Colonic mucosa (tissue), 4 donors: ENCODE measurements around the gene ZNF407. TPM values are rescaled to one million over a fixed set of nuclear protein-coding genes. Genes with fewer than 3 reads are reported as not detected.

Experiments
- DNase-seq: peaks from one replicate; pipeline ENCODE4 v3.0.0-alpha.2; 2020
- H3K27ac ChIP-seq: fragments of 200-600 bp; one replicate; pipeline ENCODE4 v1.8.0; 2021
- H3K27me3 ChIP-seq: fragments of 200-600 bp; one replicate; pipeline ENCODE4 v1.8.0; 2021
- H3K36me3 ChIP-seq: fragments of 200-600 bp; one replicate; pipeline ENCODE4 v1.8.0; 2021
- H3K4me1 ChIP-seq: fragments of 200-600 bp; one replicate; pipeline ENCODE4 v1.8.0; 2021; ENCODE audit warnings: mild to moderate bottlenecking
- H3K4me3 ChIP-seq: fragments of 200-600 bp; one replicate; pipeline ENCODE4 v1.8.0; 2021
- H3K9ac ChIP-seq, 2 donors: one replicate each; pipeline ENCODE4 v1.7.0; 2013; ENCODE audit warnings: control low read depth in 2 of 2, low read depth in 2 of 2, low read length in 2 of 2
- H3K9me3 ChIP-seq: fragments of 200-600 bp; one replicate; pipeline ENCODE4 v1.8.0; 2021
- intact Hi-C: fragments of 100-400 bp; cut with DNase I; formaldehyde crosslinking; loops from one replicate; pipeline ENCODE4 v1.14.1; 2022
- total RNA-seq, 2 donors: library from RNA; stranded (reverse); fragmentation: NEBNext Ultra II Directional in 1 of 2; extraction: Animal tissue kit (Norgen Biotek cat#: 25700) in 1 of 2; gene quantifications; one replicate each; pipeline ENCODE4 v1.2.1, GENCODE V29; 2021
- TF ChIP-seq, protein P1 (sequence below): fragments of 200-600 bp; IDR thresholded peaks from one replicate; pipeline ENCODE4 v1.8.0; 2022; ENCODE audit warnings: antibody characterized with exemption, mild to moderate bottlenecking
- donor health status: healthy.
- donor health status: DM: no; HTN: no; CAD: no.
- donor health status: DM: no; HTN: no; CAD: no.

ZNF407 gene
- total RNA-seq, 2 donors from 2014 or later, result 8.1 to 13.1 TPM

DNA sequence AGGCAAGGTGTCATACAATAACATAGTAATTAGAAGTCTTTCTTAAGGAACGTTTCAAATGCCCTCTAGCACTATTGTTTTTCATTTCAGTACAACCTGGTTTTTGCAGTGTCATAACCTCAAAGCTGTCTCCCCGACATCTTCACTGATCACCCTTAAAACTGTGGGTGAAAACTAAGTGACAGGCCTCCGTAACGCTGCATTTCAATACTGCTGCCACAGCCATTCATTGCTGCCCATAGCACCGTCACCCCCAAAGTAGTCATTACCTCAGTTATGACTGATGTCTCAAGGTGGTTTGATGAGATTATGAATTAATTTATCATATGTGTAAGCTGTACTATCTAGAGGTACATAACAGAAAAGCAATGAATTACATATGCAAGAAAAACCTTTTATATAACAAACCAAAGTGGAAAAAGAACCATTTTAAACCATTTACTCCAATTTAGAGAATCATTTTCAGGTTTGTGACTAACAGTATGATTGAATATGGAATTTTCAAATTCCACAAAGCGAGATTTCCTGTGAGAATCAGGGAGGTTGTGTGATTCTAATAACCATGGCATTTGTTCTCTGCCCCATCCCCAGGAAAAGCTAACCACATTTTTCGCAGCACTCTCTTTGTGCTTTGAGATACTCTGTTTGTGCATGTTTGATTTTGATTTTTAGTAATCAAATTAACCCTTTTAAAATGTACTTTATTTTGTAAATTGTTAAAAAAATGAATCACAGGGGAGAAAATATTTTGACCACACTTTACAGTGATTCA lies 348.3 kb downstream of the ZNF407 start:
- Histone ChIP-seq H3K27me3 (no peaks in the 10 kb centered on the region), H3K4me3 (no peak overlapping the region), H3K4me1 (no peaks in the 10 kb centered on the region), H3K36me3 (no peaks in the 10 kb centered on the region), H3K9me3 (no peaks in the 10 kb centered on the region), H3K9ac (no peak overlapping the region), H3K27ac (no peak overlapping the region)
- TF ChIP-seq, protein P1, sequence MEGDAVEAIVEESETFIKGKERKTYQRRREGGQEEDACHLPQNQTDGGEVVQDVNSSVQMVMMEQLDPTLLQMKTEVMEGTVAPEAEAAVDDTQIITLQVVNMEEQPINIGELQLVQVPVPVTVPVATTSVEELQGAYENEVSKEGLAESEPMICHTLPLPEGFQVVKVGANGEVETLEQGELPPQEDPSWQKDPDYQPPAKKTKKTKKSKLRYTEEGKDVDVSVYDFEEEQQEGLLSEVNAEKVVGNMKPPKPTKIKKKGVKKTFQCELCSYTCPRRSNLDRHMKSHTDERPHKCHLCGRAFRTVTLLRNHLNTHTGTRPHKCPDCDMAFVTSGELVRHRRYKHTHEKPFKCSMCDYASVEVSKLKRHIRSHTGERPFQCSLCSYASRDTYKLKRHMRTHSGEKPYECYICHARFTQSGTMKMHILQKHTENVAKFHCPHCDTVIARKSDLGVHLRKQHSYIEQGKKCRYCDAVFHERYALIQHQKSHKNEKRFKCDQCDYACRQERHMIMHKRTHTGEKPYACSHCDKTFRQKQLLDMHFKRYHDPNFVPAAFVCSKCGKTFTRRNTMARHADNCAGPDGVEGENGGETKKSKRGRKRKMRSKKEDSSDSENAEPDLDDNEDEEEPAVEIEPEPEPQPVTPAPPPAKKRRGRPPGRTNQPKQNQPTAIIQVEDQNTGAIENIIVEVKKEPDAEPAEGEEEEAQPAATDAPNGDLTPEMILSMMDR, result no peak
- DNase-seq, result no peak
- intact Hi-C loops, result no loop called here

DNA sequence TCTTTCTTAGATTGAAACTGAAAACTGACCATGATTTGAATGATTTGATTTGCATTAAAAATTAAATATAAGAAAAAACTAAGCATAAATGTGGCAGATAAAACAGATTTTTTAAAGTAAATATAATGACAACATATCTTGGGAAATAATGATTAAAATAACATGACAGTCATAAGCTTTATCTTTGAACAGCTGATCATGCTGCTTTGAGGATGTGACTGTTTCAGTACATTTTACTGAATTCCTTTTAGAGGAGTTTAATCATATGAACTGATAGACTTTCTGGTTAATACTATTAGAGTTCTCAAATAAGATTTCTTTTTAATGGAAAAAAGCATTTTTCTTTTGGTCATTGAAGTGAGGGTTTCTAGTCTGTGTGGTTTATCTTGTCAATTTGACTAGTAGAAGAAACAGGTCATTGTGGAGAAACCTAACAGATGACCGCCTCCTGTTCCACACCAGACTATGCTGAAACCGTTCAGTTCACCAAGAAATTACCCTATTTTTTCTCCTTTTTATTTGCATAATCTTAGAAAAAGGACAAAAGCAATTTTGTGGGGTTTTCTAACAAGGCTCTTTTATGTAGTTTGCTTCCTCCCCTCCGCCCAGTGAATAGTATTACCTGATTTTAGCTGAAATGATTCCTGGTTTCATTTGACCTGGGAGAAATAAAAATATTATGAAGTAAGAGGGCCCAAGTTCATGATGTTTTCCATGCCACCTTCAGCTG lies 349.1 kb downstream of the ZNF407 start:
- no peak for DNase-seq
- no peak overlapping the region for H3K9ac ChIP-seq
- H3K4me1 ChIP-seq, result no peaks in the 10 kb centered on the region
- H3K27me3 ChIP-seq, result no peaks in the 10 kb centered on the region
- no peaks in the 10 kb centered on the region for H3K36me3 ChIP-seq
- H3K4me3 ChIP-seq, result no peak overlapping the region
- intact Hi-C loops, result no loop called here
- TF ChIP-seq, protein P1, result no peak
- no peaks in the 10 kb centered on the region for H3K9me3 ChIP-seq
- no peak overlapping the region for H3K27ac ChIP-seq

DNA sequence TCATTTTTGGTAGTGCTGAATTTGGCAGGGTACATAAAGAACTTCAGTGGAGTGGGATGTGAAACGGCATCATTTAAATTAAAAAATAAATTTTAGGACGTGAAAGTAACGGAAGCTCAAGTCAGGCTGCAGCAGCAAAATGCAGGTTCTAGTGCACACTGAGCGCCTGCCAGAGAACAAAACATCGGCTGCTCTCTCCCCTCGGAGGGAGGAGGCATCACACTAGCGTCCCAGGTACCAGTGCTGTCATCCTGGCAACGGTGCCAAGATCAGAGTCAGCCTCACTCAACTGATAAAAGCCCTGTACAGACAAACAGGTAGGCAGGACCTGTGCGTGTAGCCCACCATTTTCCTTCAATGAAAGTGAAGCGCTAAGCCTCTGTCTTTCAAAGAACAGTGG lies 349.7 kb downstream of the ZNF407 start:
- Histone ChIP-seq H3K4me1 (no peaks in the 10 kb centered on the region), H3K9ac (no peak overlapping the region), H3K27me3 (no peaks in the 10 kb centered on the region), H3K27ac (no peak overlapping the region), H3K9me3 (no peaks in the 10 kb centered on the region), H3K4me3 (no peak overlapping the region), H3K36me3 (no peaks in the 10 kb centered on the region)
- TF ChIP-seq, protein P1, result no peak
- intact Hi-C loops, result no loop called here
- no peak for DNase-seq

DNA sequence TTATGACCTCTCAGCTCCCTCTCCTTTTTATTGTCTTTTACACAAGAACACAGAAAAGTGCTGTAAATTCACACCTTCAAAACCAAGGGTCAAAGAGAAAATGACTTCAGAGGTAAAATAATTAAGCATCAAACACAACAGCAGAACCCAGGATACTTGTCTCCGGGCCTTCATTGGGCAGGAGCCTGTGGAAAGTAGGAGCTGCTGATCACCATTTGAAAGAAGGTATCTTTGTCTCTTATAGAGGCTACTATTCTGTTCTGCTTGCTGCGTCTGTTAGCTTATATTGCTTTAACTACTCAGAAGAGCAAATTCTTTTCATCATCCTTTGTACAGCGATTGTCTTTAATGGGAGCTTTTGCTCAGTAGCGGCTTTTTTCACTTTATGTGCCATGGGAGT lies 350.2 kb downstream of the ZNF407 start:
- no peaks in the 10 kb centered on the region for H3K27me3 ChIP-seq
- no peaks in the 10 kb centered on the region for H3K4me1 ChIP-seq

DNA sequence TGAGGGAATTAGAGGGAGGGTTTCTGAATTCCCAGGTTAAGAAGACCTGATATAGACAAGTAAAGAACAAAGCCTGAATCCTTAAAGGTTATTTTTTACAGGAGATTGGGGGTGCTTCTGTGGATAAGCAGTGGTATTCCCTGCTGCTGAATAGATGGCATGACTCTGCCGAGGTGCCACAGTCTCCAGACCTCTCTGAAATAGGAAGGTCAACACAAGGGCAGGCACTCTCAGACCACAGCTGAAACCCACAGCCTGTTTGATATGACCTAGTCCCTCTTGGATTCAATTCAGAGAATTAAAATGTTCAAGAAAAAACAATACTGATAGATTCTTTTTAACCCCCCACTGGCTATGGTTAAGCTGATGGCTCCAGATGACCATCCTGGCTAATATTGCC lies 351.9 kb downstream of the ZNF407 start:
- intact Hi-C loops, result no loop called here
- Histone ChIP-seq H3K27ac (no peak overlapping the region), H3K4me1 (no peaks in the 10 kb centered on the region), H3K9me3 (no peaks in the 10 kb centered on the region), H3K27me3 (no peaks in the 10 kb centered on the region), H3K4me3 (no peak overlapping the region), H3K36me3 (no peaks in the 10 kb centered on the region), H3K9ac (no peak overlapping the region)
- no peak for DNase-seq
- TF ChIP-seq, protein P1, result no peak

More for the DNA sequence above, 350.2 kb downstream of the ZNF407 start:
- Histone ChIP-seq H3K4me3 (no peak overlapping the region), H3K36me3 (no peaks in the 10 kb centered on the region), H3K9ac (no peak overlapping the region), H3K27ac (no peak overlapping the region), H3K9me3 (no peaks in the 10 kb centered on the region)
- TF ChIP-seq, protein P1, result no peak
- intact Hi-C loops, result no loop called here
- no peak for DNase-seq
